GM21717 (cell line): ENCODE data around the gene ITPR2.
"Not testable (repeated sequence)": the region's sequence is repeated elsewhere in the genome, so short reads cannot be mapped to it uniquely, and the experiment has no call there.

ENCODE experiments used
- ATAC-seq: cut with Tn5 transposase; IDR thresholded peaks from one replicate; pipeline ENCODE4 v1.9.1; 2021; ENCODE audit warnings: mild to moderate bottlenecking, moderate library complexity; ENCODE audit not compliant: unreplicated experiment

Gene ITPR2

DNA sequence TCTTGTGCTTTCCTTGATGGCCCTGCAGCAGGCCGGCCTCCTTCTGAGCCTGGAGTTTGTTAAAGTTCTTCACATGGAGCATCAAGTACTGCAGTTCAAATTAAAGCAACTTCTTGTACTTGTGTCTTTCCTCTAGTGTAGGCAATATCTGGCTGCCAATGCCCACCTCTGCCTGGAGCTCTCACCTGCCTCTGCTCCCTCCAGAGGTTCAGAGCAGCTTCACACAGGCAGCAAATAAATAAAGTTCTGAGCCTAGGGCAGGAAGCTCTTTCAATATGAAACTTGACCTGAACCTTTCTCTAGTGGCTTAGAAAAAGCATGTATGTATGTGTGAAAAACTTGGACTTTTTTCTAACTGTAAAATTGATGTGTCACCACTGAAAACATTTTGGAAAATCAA lies 65.9 kb downstream of the ITPR2 start:
- ATAC-seq, result no peak

GRCh38 chr12:26762186-26762585 lies 70.8 kb downstream of the ITPR2 start:
- ATAC-seq, result no peak

DNA sequence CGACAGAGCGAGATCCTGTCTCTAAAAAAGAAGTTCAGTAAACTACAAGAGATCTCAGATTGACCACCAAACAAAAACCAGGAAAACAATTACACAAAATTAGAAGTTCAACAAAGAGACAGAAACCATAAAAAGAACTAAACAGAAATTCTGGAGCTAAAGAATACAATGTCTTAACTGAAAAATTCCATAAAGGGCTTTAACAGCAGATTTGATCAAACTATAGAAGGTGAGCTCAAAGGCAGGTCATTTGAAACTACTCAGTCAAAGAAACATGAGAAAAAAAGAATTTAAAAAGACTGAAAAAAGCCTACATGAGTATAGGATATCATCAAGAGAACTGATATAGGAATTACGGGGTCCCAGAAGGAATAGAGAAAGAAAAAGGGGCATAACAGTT lies 71.2 kb downstream of the ITPR2 start:
- ATAC-seq, result no peak

DNA sequence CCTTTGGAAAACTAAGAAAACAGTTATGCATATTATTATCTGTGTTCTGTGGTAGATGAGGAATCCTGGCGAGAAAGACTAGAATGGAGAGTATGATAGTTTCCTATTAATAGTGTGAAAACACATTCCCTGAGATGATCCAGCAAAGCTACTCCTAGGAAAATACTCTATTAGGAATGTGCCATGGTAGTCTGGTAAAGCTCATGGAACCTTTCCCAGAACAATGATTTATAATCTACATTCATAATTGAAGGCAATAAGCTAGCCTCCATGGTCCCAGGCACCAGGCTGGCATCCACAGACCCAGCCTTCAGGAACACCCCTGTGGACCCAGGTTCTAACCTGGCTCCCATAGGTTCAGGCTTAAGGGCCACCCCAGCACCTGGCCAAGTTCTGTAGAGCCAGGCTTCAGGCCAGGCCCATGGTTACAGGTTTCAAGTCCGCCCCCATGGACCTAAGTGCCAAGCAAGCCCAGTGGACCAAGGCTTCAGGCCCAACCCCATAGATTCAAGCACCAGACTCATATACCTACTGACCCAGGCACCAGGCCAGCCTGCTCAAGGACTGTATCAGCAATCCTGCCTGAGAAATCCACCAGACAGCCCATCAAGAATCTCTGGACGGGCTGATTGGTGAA lies 72.2 kb downstream of the ITPR2 start:
- ATAC-seq, result no peak

GRCh38 chr12:26755362-26755761 lies 77.6 kb downstream of the ITPR2 start:
- ATAC-seq, result not testable (repeated sequence)

DNA sequence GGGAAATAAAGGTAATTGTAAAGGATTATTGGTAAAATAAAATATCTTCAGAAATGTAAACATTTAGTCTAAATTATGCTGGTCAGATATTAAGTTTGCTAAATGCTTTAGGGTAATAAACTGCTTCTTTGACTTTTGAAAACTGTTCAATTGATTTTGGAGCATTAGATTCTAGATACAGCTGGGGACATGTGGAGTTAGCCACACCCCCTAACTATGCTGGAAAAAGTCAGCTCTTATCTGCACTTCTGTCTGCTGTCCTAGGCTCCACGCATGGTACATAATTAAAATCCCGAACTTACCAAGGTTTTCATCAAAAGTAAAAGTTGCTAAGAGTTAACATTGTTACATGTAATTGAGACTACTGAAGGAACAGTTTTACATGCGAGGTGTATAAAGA lies 78.8 kb downstream of the ITPR2 start:
- ATAC-seq, result no peak

DNA sequence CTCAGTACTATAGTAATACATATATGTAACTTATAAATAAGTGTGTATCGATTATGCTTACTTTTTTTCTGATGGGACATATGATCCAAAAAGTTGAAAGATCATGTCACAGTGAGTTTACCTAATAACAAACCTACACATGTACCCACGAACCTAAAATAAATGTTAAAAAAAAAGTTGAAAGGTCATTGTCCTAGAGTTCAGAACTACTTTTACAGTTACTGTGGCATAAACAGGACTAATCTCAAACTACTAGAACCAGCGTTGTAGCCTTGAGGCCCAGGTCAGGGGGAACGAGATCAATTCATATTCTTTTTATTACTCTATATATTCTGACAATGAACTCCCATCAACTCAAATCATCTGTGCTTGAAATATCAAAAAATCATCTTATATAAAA lies 81.8 kb downstream of the ITPR2 start:
- ATAC-seq, result no peak

- peak; percentile 34 for ATAC-seq
Measured at GRCh38 chr12:26750531-26751175, 82.3 kb downstream of the ITPR2 start.

- ATAC-seq, result peak; percentile 66
Measured at GRCh38 chr12:26749781-26750180, 83.2 kb downstream of the ITPR2 start.

- ATAC-seq, result peak; percentile 48
Measured at GRCh38 chr12:26748741-26749431, 84.1 kb downstream of the ITPR2 start.

- ATAC-seq, result no peak
Measured at GRCh38 chr12:26748412-26748740, 84.6 kb downstream of the ITPR2 start.

DNA sequence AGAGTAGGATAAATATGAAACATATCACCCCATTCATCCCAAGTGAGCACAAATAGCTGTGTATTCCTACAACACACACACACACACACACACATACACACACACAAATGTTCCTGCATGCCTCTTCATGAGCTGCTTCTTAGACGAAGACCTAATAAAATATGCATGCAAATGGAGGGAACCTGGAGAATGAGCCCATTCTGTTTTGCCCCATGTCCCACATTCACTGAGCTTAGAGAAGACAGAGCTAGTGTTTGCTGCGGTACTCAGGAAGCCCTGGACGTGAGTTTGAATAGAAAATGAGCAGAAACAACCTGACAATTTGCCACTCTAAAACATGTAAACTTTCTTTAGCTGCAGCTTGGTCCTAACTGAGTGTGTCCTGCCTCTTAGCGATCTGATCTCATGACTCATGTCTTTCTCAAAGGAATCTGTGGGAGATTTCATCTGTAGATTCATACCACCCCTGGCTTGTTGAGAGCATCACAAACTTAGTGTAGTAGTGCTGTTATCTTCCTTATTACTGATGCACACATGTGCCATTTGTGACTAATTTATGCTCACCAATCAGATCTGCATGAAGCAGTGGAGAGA lies 86.8 kb downstream of the ITPR2 start:
- no peak for ATAC-seq

DNA sequence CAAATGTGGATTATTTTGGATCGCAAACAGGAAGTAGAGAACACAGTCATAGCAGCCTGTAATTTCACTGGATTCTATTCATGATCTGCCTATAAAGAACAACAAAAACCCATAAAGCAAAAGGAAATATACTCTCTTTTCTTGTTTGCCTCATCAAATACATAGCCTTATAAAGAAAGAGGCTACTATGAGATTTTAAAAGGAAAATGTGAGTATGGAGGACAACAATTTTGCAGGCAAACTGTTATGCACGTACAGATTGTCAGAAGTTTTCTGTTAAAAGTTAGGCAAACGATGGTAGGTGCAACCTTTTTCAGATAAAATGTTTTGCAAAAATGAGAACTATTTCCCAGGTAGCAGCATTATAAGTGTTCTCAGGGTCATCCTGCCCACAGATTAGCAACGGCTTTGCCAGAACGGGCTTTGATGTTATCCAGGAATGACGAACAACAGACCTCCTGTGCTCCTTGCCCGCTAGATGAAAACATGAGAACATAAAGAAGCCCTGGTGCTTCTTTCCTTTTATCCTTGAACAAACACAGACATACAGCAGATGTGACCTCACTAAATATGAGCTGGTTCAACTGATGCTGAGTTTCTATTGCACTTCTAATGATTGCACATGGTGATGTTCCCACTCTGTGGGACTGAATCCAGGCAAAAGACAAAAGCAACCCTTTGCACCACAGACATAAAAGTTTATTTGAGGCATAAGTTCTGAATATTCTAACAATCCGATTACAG lies 88.1 kb downstream of the ITPR2 start:
- no peak for ATAC-seq

GRCh38 chr12:26744042-26744626 lies 88.9 kb downstream of the ITPR2 start:
- ATAC-seq, result no peak

GRCh38 chr12:26741584-26742227 lies 91.3 kb downstream of the ITPR2 start:
- no peak for ATAC-seq

- no peak for ATAC-seq
Measured at GRCh38 chr12:26740991-26741390, 92.0 kb downstream of the ITPR2 start.

GRCh38 chr12:26740348-26740747 lies 92.6 kb downstream of the ITPR2 start:
- no peak for ATAC-seq

DNA sequence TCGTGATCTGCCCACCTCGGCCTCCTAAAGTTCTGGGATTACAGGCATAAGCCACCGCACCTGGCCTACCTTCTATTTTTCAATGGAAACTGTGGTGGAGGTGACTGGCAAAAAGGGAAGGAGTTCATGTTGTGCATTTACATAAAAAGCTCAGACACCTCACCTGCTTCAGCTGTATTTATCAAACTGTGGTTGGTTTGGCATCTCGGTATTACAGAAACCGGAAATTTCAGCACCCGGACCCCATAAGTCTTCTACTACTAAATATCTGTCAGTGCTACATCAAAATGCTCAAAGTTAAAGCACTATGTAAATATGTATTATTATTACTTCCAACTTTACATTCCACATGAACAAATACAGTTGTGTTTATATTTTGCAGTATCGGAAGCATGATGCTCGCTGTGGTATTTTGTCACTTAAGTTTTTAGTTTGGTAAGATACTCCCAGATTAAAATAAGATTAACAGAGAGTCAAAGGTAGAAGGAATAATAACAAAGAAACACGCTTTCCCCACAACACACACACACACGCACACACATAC lies 95.4 kb downstream of the ITPR2 start:
- no peak for ATAC-seq

- ATAC-seq, result no peak
Measured at GRCh38 chr12:26736563-26737486, 96.2 kb downstream of the ITPR2 start.
